Activated CD4-positive, alpha-beta T cell treated with anti-CD3 and anti-CD28 coated beads, Interleukin-2, amount 50 U/mL, for 16 hours (primary cell): ENCODE measurements around the gene TMEM114.

Experiments
- DNase-seq: peaks from one replicate; pipeline ENCODE4 v3.0.0-alpha.2; 2020

TMEM114 gene

GRCh38 chr16:8589900-8590688 is at the start of gene TMEM114:
Gene TMEM114 (minus strand): TSS chr16:8590511. CDS start chr16:8589838, 673 bp downstream.
- no peak for DNase-seq

- DNase-seq = no peak
Observed at GRCh38 chr16:8639694-8640093, 49.4 kb upstream of the TMEM114 start.

GRCh38 chr16:8634991-8635736 is 44.9 kb upstream of the TMEM114 start:
- no peak for DNase-seq

DNA sequence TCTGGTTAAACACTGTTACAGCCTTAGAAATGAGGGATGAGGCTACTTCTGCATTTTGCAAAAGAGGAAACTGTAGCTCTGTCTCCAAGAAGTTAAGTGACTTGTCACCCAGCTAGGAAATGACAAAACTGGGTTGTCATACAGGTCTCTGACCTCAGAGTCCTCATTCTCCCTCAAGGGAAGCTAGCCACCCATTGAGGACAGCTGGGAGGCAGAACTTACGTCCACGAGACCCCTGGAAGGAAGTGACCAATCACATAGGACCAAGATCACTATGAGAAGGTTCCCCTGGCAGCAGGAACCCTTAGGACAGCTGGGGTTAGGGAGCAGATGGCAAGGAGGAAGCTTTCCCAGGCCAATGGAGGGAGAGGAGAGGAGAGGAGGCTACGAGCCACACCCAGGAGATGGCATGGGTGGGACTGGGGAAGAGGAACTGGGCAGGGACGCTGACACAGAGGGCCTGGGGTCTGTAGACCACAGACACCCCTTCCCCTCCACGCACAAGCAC is 42.4 kb upstream of the TMEM114 start:
- DNase-seq = no peak

DNA sequence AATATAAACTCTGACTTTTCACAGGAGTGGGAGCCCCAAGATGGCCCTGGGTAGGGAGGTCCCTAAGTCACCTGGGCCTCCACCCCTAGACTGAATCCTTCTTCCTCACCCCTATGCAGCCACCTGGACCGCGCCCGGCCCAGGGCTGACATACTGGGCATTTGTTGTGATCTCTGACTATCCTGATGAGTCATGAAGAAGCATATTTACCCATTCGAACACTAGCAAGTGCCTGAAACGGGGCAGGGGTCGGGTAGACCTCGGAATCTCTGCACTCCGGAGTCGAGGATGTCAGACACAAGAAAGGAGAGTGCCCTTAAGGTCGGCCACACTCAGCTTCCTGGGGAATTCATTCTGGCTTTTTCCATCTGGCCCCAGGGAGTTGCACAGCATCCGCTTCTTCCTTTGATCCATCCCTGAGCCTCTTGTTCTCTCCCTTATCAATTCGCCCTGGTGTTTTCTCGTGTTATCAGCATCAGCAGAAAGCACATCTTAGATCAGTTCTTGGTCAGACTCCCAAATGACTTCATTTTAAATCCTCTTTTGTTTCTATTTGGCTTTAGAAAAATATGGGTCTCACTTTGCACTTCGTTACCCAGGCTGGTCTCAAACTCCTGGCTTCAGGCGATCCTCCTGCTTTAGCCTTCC is 41.6 kb upstream of the TMEM114 start:
- no peak for DNase-seq

DNA sequence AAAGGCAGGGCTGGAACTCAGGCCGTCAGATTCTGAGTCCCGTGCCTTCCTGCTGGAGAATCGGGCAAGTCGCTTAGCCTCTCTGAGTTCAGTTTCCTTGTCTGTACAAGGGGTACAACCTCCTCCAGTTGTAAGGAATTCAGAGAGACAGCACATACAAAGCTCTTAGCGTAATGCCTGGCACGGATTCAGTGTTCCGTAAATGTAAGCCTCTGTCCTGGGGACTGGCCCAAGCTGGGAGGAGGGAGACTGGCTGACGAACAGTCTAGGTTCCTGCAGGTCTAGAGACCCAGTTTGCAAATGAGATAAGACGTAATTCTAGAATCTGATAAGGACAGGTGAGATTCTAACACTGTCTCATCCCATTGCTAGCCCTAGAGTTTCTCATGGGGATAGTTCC is 41.1 kb upstream of the TMEM114 start:
- no peak for DNase-seq

DNA sequence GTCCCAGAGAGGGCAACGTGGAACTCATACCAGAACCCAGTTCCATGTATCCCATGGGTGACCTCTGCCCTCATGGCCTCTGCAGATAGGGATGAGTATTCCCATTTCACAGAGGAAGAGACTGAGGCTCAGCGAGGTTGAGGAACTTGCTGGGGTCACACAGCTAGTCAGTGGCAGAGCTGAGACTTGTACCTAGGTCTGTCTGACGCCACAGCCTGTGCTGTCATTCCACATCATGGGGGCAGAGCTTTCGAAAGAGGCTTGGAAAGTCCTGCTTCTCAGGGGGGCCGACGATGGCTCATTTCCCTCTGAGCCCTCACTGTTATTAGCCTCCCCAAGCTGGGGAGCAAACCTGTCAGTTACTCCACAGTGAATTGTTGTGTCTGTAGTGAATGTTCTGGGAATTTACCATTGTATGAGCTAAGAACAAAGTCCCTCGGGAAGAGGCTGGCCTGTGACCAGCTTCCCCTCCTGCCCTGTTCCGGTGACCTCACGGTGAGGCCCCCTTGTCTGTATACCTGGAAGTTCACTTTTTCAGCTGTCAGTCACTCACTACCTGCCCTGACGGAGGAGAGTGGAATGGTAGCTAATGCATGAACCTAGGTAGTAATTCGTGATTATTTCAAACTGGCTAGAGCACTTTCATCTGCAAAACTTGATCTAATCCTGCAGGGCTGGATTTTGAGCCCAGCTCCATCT is 40.1 kb upstream of the TMEM114 start:
- no peak for DNase-seq

DNA sequence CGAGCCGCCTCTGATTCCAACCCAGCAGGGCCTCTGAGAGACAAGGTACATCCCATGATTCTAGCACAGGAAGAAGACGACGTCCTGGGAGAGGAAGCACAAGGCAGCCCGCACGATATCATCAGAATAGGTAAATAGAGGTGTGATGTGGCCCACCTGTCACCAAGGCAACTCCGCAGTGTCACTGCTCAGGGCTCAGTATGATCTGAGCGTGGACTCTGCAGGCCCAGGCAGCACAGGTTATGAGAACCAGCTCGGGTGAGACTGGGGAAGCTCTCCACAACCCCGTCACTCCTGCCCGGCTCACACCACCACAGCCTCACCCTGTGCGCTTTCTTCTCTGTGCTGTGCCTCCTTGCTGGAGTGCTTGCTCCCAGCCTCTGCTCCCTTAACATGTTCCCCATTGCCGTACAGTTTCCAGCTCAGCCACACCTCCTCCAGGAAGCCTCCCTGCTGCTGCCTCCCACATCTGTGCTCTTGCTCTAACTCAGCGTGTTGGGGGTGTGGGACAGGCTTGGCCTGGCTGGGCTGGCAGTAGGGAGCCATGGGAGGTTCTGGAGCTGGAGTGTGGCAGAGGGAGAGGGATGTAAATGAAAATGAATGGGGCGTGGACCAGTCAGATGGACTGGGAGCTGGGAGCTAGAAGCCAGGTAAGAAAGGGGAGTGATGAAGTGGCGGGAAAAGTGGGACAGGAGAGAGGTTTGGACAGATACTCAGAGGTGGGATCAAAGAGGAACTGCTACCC is 38.8 kb upstream of the TMEM114 start:
- no peak for DNase-seq

GRCh38 chr16:8627456-8627855 is 37.1 kb upstream of the TMEM114 start:
- DNase-seq = no peak

- DNase-seq = no peak
Observed at GRCh38 chr16:8626946-8627345, 36.6 kb upstream of the TMEM114 start.

DNA sequence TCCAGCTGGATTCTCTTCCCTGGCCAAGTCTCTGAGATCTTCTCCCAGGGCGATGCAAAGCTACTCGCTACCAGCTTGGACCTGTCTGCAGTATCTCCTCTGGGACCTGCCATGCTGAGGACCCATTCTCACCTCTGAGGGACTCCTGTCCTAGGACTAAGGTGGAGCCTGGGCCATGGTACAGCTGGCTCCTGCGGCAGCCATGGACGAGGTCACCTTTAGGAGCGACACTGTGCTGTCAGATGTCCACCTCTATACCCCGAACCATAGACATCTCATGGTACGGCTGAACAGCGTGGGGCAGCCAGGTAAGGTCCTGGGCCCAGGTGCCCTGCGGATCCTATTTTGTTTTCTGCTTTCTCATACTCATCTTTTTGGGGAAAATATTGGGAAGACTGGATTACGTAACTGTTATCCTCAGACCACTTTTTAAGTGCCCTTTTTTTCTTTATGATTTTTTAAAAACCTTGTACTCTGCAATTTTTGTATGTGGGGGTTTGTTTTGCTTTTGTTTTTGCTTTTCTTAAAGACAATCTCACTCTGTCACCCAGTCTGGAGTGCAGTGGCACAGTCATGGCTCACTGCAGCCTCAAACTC is 35.3 kb upstream of the TMEM114 start:
- no peak for DNase-seq

DNA sequence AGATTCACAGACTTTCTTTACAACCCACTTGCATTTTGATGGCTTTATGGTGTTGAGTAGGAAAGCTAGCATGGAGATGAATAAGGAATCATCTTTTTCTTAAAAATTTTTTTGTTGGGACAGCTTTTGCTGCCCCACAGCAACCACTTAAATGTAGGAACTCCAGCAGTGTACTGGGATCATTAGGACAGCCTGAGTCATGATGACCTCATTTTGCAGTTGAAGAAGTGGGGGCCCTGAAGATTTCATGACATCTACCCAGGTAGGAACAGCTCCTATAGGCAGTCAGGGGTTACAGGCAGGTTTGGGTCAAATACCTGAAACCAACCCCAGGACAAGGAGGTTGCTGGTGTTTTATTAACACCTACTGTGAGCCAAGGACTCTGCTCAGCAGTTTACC is 33.3 kb upstream of the TMEM114 start:
- DNase-seq = no peak

DNA sequence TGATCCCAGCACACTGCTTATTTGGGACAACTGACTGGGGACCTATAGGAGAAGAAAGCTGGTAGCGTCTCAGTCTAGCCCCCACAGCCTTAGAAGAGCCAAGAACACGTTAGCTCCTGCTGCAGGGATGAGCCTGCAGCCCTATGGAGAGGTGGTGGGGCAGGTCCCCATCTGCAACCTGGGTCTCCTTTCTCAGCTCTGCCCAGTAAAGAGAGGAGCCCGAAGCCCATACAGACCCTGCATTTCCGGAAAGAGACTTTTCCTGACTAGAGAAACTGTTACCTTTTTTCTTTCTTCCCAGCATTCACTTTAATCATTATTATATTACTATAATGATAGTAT is 32.0 kb upstream of the TMEM114 start:
- no peak for DNase-seq

DNA sequence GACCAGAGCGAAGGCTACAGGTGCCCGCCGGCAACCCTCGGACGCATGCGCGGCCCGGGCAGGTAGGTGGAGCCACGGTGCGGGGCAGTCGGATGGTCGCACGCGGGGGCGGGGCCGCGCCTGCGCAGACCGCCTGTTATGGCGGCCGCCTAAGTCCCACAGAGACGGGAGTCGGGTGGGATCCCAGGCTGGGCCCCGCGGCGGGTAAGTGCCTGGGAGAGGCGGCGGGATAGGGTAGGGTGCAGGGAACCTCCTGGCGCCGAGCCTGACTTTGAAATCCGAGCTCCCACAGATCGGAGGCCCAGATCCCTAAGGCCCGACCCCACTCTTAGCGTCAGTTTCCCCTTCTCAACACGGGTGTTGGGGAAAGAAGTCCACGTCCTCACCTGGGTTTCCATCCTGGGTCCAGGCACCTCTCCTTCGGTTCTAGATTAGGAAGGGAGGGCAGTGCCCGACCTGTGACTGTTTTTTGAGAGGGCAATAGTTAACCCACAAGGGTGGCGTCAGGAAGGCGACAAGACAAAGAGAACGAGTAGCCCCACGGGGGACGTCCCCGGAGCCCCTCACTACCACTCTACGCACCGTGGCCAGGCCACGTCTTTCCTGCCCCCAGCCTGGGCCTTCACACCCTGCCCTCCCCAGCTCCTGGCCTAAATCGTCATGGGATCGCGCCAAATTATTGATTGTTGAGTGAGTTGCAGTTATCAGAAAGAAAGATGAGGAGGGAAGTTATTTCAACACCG is 31.4 kb upstream of the TMEM114 start, which contains the start of gene METTL22:
Gene METTL22 (plus strand): TSS at position 127 of the 743 bp plus-strand sequence. CDS start 3,968 bp downstream, outside the sequence.
- peak; percentile 93 for DNase-seq

GRCh38 chr16:8621222-8621571 is 30.9 kb upstream of the TMEM114 start:
- DNase-seq = no peak

- no peak for DNase-seq
Observed at GRCh38 chr16:8620535-8620934, 30.2 kb upstream of the TMEM114 start.

GRCh38 chr16:8619671-8620370 is 29.5 kb upstream of the TMEM114 start:
- DNase-seq = no peak

DNA sequence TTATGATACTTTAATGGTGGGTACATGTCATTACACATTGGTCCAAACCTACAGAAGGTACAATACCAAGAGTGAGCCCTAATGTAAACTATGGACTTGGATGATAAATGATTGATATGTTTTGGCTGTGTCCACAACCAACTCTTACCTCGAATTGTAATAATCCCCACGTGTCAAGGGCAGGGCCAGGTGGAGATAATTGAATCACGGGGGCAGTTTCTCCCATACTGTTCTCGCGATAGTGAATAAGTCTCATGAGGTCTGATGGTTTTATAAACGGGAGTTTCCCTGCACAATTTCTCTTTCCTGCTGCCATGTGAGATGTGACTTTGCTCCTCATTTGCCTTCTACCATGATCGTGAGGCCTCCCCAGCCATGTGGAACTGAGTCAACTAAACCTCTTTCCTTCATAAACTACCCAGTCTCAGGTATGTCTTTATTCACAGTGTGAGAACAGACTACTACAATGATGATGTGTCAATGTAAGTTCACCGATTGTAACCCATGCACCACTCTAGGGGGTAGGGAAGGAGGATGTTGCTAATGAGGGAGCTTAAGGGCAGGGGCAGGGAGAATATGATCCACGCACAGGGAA is 24.2 kb upstream of the TMEM114 start:
- DNase-seq = no peak

DNA sequence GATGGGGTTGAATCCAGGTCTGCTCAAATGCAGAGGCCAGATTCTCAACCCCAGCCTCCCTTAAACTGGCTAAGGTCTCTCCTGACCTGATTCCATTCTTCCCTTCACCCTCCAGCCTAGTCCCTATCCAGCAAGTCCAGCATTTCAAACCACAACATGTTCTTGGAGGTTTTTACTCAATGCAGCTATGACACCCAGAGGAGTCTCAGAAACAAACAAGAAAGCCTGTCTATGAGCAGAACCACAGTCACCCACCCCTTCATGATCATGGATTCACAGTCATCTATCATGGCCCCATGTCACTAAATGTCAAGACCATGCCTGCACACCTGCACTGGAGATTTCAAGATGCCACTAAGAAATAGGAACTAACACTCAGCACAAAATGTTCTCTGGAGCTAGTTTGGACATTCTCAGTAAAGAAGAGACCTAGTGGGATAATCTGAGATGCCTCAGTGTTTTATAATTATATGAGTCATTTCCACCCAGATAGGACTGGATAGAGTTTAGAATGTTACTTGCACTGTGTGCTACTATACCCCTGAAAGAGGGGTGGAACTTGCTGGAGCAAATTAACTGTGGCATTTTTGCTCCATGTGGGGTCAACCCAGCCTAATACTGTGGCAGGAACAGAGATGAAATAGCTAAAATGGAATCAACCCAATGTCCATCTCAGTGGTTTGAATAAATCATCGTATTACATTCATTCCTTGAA is 21.7 kb upstream of the TMEM114 start:
- DNase-seq = no peak
